Activated T-cell treated with anti-CD3 and anti-CD28 coated beads for 1 hour (primary cell): Measurements from ENCODE around the gene PEX11G.

Source experiments
- DNase-seq: peaks from one replicate; pipeline ENCODE4 v3.0.0-alpha.2; 2020; ENCODE audit warnings: low read depth

The PEX11G gene

GRCh38 chr19:7494416-7495098 lies 5.7 kb upstream of the PEX11G start:
- DNase-seq = no peak

GRCh38 chr19:7492558-7492957 lies 3.7 kb upstream of the PEX11G start:
- DNase-seq = no peak

DNA sequence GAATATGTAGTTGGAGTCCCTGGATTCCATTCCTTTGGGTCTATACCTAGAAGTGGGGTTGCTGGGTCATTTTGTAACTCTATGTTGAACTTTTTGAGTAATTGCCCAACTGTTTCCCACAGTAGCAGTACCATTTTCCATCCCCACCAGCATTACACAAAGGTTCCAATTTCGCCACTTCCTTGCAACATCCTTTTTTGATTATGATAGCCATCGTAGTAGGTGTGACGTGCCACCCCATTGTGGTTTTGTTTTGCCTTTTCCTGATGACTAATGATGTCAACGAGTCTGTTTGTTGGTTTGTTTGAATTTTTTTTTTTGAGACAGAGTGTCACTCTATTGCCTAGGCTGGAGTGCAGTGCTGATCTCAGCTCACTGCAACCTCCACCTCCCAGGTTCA lies 3.3 kb upstream of the PEX11G start:
- no peak for DNase-seq

- DNase-seq = no peak
Measured at GRCh38 chr19:7489609-7490044, 792 bp upstream of the PEX11G start.

- DNase-seq = no peak
Measured at GRCh38 chr19:7486923-7487322, 1.9 kb downstream of the PEX11G start.

GRCh38 chr19:7483720-7484201 lies 5.1 kb downstream of the PEX11G start:
- DNase-seq = no peak

- no peak for DNase-seq
Measured at GRCh38 chr19:7482584-7483439, 6.0 kb downstream of the PEX11G start.

GRCh38 chr19:7480970-7481255 lies 7.9 kb downstream of the PEX11G start:
- DNase-seq = no peak

DNA sequence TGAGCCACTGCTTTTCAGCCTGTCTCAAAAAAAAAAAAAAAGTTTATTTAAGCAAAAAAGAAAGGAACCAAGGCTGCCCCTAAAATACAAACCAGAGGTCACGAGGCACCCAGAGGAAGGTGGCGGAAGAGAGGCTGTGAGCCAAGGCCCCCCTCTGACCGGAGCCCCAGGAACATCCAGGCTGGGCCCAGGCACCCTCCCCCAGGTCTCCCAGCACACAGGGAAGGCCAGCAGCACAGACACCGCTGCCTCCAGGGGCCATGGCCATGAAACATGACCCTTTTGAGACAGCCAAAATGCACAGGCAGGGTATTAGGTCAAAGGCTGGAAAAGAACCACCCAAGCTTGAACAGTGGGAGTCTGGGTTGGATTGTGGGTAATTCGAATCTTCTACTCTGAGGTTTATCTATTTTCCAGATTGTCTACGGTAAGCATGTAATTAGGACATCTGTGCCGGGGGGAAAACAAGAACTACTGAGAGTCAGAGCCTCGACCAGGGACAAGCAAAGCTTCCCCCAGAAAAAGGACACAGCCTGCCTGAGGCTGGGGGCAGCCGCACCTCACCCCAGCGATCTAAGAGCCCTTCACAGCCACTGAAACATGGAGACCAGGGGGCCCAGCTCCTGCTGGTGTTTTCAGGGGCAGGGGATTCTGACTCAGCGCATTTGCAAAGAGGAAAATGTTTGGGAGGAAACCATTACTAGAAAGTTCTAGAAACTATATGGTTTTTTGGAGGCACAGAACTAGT lies 8.4 kb downstream of the PEX11G start:
- no peak for DNase-seq

GRCh38 chr19:7478843-7479227 lies 10.0 kb downstream of the PEX11G start:
- DNase-seq = no peak

GRCh38 chr19:7478173-7478842 lies 10.5 kb downstream of the PEX11G start:
- DNase-seq = no peak

DNA sequence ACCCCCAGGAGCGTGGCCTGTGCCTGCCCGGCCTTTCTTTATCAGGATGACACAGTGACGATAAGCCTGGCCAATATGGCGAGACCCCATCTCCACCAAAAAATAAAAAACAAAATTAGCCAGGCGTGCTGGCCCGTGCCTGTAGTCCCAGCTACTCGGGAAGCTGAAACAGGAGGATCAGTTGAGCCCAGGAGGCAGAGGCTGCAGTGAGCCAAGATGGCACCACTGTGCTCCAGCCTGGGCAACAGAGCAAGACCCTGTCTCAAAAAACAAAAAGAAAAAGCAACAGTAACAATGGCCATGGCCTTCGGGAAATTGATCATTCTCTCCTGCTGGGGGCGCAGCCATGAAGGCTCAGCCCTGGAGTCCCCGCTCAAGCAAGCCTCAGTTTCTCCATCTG lies 11.1 kb downstream of the PEX11G start:
- no peak for DNase-seq

GRCh38 chr19:7476777-7477494 lies 11.9 kb downstream of the PEX11G start:
- no peak for DNase-seq

DNA sequence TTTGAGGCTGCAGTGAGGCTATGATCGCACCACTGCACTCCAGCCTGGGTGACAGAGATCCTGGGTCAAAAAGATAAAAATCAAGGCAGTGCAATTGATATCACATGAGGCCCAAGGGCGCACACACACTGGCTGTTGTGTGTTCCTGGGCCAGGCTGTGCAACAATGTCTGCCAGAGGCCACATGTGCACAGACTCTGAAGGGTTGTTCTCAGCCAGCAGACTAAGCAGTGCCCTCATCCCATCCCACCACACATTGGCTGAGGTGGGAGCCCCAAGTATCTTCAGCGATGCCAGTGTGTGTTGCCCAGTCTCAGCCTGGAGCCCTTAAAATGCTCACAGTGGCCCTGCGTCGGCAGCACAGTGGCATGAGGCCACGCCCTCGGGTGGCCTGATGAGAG lies 12.6 kb downstream of the PEX11G start:
- no peak for DNase-seq

DNA sequence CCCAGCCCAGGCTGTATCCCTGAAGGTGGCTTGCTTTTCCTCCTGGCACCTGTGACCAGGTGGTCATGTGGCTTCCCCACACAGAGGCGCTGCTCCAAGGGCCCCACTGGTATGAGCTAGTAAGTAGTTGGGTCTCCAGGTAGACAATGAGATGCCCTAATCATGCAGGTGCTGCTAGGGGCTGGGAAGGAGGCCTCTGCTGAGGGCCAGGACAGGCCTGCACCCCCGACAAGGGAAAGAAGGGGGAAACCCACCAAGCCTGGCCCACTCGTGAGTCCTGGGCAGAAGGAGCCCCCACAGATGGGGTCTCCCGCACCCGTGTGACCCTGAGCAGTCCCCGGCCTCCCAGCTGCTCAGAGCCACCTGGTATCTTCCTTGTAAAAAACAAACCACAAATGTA lies 13.2 kb downstream of the PEX11G start:
- DNase-seq = no peak

GRCh38 chr19:7471696-7472615 lies 16.9 kb downstream of the PEX11G start:
- DNase-seq = no peak

DNA sequence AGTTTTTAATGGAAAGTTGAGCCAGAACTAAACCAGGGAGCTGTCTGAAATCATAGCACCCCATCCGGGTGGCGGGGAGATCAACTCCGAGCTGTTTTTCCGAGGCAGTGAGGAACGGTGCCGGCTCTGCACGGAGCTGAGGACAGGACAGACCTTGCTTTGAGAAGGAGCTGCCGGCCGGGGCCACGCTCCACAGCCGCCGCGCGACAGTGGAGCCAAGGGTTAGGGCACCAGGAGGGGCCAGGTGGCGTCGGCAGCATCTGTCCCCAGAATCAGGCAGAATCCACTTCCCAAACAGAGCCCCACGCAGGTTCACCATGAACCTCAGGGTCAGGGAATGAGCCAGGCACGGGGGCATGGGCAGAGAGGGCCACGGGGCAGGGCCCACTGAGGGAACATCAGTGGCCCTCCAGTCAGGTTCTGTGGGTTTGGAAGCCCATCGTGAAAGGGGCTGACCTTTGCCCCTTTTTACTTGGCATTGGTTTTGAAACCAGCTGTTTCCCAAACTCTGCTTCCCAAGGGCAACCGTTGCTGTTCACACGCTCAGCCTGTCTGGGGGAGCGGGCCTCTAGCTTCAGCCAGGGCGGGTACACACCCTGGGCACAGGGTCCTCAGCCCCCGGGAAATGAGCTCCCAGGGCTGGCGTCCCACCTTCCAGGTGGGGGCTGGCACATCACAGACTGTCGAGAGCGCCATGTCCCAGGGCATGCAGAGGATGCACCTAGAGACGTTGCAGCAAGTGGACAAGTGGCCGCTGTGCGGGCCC lies 18.1 kb downstream of the PEX11G start:
- no peak for DNase-seq

DNA sequence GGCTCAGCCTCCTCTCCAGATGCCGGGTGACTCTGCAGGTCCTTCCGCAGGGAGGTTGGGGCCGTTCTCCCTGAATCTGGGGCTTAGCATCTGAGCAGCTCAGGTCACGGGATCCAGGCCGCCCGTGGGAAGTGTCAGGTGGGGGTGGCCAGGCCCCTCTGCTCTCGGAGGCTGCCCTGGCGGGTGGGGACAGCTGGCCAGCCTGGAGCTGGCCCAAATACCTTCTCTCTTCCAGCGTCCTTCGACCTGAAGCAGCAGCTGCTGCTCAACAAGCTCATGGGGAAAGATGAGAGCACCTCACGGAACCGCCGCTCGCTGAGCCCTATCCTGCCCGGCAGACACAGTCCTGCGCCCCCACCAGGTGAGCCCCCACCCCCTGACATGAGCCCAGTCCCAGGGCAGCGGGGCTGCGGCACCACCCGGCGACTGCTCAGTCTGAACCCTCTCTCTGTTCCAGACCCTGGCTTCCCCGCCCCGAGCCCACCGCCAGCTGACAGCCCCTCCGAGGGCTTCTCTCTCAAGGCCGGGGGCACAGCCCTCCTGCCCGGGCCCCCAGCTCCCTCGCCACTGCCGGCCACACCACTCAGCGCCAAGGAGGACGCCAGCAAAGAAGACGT lies 19.1 kb downstream of the PEX11G start:
- no peak for DNase-seq

- DNase-seq = no peak
Measured at GRCh38 chr19:7468840-7469239, 20.0 kb downstream of the PEX11G start.
